ENCODE results near the gene NTRK2.

The NTRK2 gene

GRCh38 chr9:84846906-84847305 lies 177.4 kb downstream of the NTRK2 start:
- DNase-seq (ENCODE audit: low read depth in 2 of 3, low spot score in 1 of 3), result no peak

GRCh38 chr9:84849049-84849448 lies 179.5 kb downstream of the NTRK2 start:
- no peak for DNase-seq (ENCODE audit: low read depth in 2 of 3, low spot score in 1 of 3)

GRCh38 chr9:84850830-84851392 lies 181.4 kb downstream of the NTRK2 start:
- DNase-seq (ENCODE audit: low read depth in 2 of 3, low spot score in 1 of 3), result no peak

GRCh38 chr9:84851935-84852585 lies 182.5 kb downstream of the NTRK2 start:
- no peak for DNase-seq (ENCODE audit: low read depth in 2 of 3, low spot score in 1 of 3)

- no peak for DNase-seq (ENCODE audit: low read depth in 2 of 3, low spot score in 1 of 3)
Measured at GRCh38 chr9:84852617-84853301, 183.2 kb downstream of the NTRK2 start.

GRCh38 chr9:84856181-84856632 lies 186.7 kb downstream of the NTRK2 start:
- DNase-seq (ENCODE audit: low read depth in 2 of 3, low spot score in 1 of 3), result no peak

- DNase-seq (ENCODE audit: low read depth in 2 of 3, low spot score in 1 of 3), result no peak
Measured at GRCh38 chr9:84857211-84857610, 187.7 kb downstream of the NTRK2 start.

GRCh38 chr9:84858364-84858763 lies 188.8 kb downstream of the NTRK2 start:
- no peak for DNase-seq (ENCODE audit: low read depth in 2 of 3, low spot score in 1 of 3)

GRCh38 chr9:84860249-84861115 lies 191.0 kb downstream of the NTRK2 start:
- no peak for DNase-seq (ENCODE audit: low read depth in 2 of 3, low spot score in 1 of 3)

- DNase-seq (ENCODE audit: low read depth in 2 of 3, low spot score in 1 of 3), result no peak
Measured at GRCh38 chr9:84861455-84861854, 191.9 kb downstream of the NTRK2 start.

- no peak for DNase-seq (ENCODE audit: low read depth in 2 of 3, low spot score in 1 of 3)
Measured at GRCh38 chr9:84862308-84862707, 192.8 kb downstream of the NTRK2 start.

GRCh38 chr9:84862810-84863287 lies 193.3 kb downstream of the NTRK2 start:
- DNase-seq (ENCODE audit: low read depth in 2 of 3, low spot score in 1 of 3), result no peak

GRCh38 chr9:84863372-84863771 lies 193.8 kb downstream of the NTRK2 start:
- no peak for DNase-seq (ENCODE audit: low read depth in 2 of 3, low spot score in 1 of 3)

- DNase-seq (ENCODE audit: low read depth in 2 of 3, low spot score in 1 of 3), result no peak
Measured at GRCh38 chr9:84866396-84867175, 197.1 kb downstream of the NTRK2 start.

- DNase-seq (ENCODE audit: low read depth in 2 of 3, low spot score in 1 of 3), result no peak
Measured at GRCh38 chr9:84867186-84867585, 197.7 kb downstream of the NTRK2 start.

GRCh38 chr9:84869091-84869490 lies 199.6 kb downstream of the NTRK2 start:
- no peak for DNase-seq (ENCODE audit: low read depth in 2 of 3, low spot score in 1 of 3)

- DNase-seq (ENCODE audit: low read depth in 2 of 3, low spot score in 1 of 3), result no peak
Measured at GRCh38 chr9:84871983-84872382, 202.5 kb downstream of the NTRK2 start.

GRCh38 chr9:84874022-84874421 lies 204.5 kb downstream of the NTRK2 start:
- DNase-seq (ENCODE audit: low read depth in 2 of 3, low spot score in 1 of 3), result no peak

GRCh38 chr9:84874596-84874995 lies 205.1 kb downstream of the NTRK2 start:
- DNase-seq (ENCODE audit: low read depth in 2 of 3, low spot score in 1 of 3), result no peak

- DNase-seq (ENCODE audit: low read depth in 2 of 3, low spot score in 1 of 3), result no peak
Measured at GRCh38 chr9:84875193-84875592, 205.7 kb downstream of the NTRK2 start.

GRCh38 chr9:84879631-84880030 lies 210.1 kb downstream of the NTRK2 start:
- DNase-seq (ENCODE audit: low read depth in 2 of 3, low spot score in 1 of 3), result no peak

All from stimulated activated CD4-positive, alpha-beta T cell treated with anti-CD3 and anti-CD28 coated beads, Interleukin-12 subunit alpha, Interleukin-12 subunit beta, amount 100 ng/mL, for 48 hours (primary cell).